WI38 (cell line): ENCODE data around the gene USP36.
"Not testable (repeated sequence)": the region's sequence is repeated elsewhere in the genome, so short reads cannot be mapped to it uniquely, and the experiment has no call there.

Experiments
- H3K4me3 ChIP-seq: 2 replicates; pipeline ENCODE4 v1.5.1; 2011; ENCODE audit warnings: low read depth, mild to moderate bottlenecking, control low read depth, low read length
- CTCF ChIP-seq: IDR thresholded peaks from 2 replicates; pipeline ENCODE4 v1.5.1; 2012; ENCODE audit warnings: low read depth, mild to moderate bottlenecking, control low read depth, low read length

Gene USP36

GRCh38 chr17:78868391-78868790 lies 27.8 kb upstream of the USP36 start:
- no peak overlapping the region for H3K4me3 ChIP-seq
- TF ChIP-seq CTCF: no peak

- H3K4me3 ChIP-seq: not testable (repeated sequence)
Observed at GRCh38 chr17:78867046-78867445, 26.4 kb upstream of the USP36 start.

GRCh38 chr17:78865682-78866390 lies 25.2 kb upstream of the USP36 start:
- peak; percentile 96 for TF ChIP-seq CTCF
- peak overlapping the region; percentile 8; the same call in 1 of the 2 replicates for H3K4me3 ChIP-seq

GRCh38 chr17:78864117-78864516 lies 23.5 kb upstream of the USP36 start:
- no peak overlapping the region for H3K4me3 ChIP-seq

GRCh38 chr17:78862073-78863023 lies 21.7 kb upstream of the USP36 start:
- no peak for TF ChIP-seq CTCF
- peak overlapping the region; percentile 26; the same call in 1 of the 2 replicates for H3K4me3 ChIP-seq

More at GRCh38 chr17:78864117-78864516, 23.5 kb upstream of the USP36 start:
- no peak for TF ChIP-seq CTCF

GRCh38 chr17:78861229-78861628 lies 20.6 kb upstream of the USP36 start:
- no peak for TF ChIP-seq CTCF
- no peak overlapping the region for H3K4me3 ChIP-seq

- no peak for TF ChIP-seq CTCF
- H3K4me3 ChIP-seq: no peak overlapping the region
Observed at GRCh38 chr17:78859051-78859450, 18.4 kb upstream of the USP36 start.
